GM15510 (cell line): ENCODE results near the gene DTX3L.

Source experiments
- POLR2A ChIP-seq: IDR thresholded peaks from 3 replicates; pipeline ENCODE4 v1.6.1; 2011; ENCODE audit warnings: borderline replicate concordance; ENCODE audit not compliant: insufficient read length; ENCODE audit errors: extremely low read depth

Gene DTX3L

DNA sequence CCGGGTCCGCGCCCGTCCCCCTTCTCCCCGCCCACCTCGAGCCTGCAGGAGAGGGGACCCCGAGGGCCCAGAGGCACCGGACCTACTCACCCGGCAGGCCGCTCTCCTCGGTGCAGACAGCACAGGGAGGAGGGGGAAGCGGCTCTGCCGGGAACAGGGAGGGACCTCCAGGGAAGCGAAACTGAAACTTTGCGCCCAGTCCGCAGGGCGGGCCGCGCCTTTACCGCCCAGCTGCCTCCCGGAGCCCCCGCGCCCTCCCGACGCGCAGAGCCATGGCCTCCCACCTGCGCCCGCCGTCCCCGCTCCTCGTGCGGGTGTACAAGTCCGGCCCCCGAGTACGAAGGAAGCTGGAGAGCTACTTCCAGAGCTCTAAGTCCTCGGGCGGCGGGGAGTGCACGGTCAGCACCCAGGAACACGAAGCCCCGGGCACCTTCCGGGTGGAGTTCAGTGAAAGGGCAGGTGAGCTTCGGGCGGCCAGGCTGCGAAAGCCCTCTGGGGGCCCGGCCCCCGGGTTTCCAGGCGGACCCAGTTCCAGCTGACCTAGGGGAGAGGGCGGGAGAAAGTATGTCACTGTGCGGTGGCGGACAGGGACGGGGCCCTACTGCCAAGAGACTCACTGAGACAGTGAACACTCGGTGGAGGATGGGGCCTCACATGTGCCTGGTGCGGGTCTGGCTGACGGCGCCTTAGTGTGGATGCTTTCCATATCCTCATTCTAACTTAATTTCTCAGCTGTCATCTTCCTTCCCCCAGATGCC, at the start of gene DTX3L, which contains the start of gene PARP9:
DTX3L (plus strand) TSS at position 184 of the 758 bp plus-strand sequence; CDS start at position 273, 89 bp downstream.
PARP9 (minus strand) TSS at position 146 of the 758 bp plus-strand sequence. CDS start 4,680 bp downstream, outside the sequence.
- peak; percentile 58 for TF ChIP-seq POLR2A

DNA sequence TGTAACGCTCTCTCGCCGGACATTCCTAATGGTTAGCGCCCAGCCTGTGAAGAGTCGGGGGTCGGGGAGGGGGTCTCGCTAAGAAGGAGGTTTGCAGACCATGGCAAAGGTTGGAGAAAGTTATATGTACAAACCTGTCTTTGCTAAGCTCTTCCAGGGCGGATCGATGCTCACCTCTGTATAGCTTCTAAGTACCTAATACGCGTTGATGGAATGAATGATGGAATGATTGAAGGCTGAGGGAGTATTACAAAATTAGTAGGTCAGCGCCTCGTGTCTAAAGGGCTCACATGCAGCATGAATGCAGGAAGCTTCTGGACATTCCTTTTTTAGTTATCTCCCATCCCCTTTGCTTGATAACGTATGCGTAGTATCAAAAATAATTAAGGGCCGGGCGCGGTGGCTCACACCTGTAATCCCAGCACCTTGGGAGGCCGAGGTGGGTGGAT, 49.1 kb upstream of the DTX3L start:
- no peak for TF ChIP-seq POLR2A

DNA sequence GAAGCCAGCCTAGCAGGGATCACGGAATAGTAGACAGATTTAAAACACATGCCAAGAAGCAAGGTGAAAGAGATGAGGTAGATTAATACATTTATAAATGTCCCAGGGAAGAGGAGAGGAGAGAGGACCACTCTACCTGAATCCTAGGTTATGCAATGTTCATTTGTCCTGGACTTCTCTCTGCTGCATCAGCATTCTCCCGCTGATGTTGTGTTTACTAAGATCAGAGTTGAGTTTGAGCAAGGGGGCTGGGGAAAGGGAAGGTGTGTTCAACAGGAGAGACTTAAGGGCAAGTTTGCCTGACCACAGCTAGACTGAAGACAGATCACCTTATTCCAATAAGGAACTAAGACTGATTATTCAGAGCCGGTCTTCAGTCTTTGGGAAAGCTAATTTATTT, 48.3 kb upstream of the DTX3L start:
- TF ChIP-seq POLR2A: no peak

DNA sequence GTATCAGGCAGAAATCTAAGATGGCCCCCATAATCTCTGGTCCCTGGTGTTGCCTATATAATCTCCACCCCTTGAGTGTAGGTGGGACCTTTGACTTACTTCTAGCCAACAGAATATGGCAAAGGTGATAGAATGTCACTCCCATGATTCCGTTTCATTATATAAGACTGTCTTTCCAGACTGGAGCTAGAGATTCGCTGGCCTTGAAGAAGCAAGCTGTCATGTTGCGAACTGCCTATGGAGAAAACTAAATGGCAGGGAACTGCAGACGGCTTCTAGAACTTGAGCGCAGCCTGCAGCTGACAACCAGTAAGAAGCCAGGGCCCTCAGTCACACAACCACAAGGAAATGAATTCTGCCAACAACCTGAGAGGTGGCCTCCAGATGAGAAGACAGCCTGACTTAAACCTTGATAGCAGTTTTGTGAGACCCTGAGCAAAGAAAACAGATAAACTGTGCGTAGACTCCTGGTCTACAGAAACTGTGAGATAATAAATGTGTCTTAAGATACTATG, 47.2 kb upstream of the DTX3L start:
- no peak for TF ChIP-seq POLR2A

DNA sequence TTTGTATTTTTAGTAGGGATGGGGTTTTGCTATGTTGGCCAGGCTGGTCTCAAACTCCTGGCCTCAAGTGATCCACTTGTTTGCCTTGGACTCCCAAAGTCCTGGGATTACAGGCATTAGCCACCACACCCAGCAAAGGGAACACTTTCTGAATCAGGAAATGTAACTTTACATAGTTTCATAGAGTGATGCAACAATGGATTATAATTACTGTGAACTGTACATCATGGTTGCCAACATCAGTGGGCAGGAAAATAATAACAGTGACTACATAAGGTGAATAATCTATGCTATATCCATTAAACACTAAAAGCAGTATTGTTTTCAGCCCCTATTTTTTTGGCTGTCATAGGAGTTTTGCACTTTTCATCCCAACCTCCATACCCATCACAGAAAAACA, 44.4 kb upstream of the DTX3L start:
- TF ChIP-seq POLR2A: no peak

DNA sequence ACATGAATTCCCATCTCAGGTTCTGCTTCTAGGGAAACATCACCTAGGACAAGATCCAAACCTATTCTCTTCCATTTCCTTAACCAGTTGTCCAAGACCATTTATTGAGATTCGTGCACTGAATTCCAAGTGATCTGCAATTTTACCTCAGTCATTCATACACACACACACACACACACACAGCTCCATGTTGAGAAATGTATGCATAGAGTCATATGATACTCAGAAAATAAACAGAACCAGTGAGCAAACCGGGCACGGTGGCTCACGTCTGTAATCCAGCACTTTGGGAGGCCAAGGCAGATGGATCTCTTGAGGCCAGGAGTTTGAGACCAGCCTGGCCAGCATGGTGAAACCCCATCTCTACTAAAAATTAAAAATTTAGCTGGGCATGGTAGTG, 43.3 kb upstream of the DTX3L start:
- no peak for TF ChIP-seq POLR2A

DNA sequence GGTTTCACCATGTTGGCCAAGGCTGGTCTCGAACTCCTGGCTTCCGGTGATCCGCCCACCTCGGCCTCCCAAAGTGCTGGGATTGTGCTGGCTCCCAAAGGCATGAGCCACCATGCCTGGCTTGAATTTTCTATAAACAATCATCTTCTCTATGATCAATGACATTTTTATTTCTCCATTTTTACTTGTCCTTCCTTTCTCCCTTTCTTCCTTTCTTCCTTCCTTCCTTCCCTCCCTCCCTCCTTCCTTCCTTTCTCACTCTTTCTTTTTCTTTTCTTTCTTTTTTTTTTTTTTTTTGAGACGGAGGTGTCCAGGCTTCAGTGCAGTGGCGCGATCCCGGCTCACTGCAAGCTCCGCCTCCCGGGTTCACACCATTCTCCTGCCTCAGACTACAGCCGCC, 40.8 kb upstream of the DTX3L start:
- TF ChIP-seq POLR2A: no peak

DNA sequence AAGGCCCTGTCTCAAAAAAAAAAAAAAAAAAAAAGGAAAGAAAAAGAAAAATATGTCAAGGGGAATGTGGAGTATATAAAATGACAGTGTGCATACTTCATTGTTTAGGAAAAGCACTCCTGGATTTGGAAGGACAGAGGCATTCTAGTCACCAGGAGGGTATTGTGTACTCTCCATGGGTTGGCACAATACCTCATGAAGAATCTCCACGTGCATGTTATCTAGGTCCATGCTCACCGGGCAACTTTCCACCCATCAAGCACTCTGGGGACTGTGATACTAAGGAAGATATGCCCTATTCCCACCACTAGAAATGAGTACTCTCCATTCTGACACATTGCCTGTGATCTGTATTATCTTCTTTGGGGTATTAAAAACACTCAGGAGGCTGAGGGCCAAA, 34.0 kb upstream of the DTX3L start:
- no peak for TF ChIP-seq POLR2A

DNA sequence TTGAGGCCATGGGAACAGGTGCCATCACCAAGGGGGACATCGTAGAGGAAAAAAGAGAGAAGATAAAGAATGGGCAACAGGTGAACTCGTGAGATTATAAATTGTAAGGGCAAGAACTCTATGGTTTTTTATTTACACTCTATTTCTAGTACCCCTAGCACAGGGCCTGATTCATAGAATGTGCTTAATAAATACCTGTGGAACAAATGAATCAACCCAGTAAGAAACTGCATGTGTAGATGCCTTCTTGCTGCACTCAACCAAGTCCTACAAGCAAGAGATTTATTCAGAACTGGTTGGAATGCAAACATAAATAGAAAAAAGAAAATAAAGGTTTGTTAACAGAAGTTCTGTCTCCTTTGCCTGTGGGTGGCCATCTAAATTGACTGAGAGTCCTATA, 30.7 kb upstream of the DTX3L start:
- TF ChIP-seq POLR2A: no peak

DNA sequence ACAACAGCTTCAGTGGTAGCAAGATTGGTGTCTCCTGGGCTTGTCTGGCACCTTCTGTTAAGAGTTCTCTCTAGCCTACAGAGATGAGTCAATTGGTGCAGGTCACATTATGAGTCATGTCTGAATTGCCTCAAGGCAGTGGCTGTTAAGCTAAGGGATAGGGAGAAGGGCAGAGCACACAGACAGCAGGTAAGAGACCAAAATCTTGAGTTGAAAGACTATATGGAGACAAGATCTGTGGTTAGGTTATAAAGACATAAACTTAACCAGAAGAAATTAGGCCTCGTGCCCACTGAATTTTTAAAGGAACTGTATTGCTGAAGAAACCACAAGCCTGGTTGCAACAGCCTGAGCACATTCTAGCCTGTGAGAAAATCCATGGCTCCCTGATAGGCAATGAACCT, 30.2 kb upstream of the DTX3L start:
- no peak for TF ChIP-seq POLR2A

DNA sequence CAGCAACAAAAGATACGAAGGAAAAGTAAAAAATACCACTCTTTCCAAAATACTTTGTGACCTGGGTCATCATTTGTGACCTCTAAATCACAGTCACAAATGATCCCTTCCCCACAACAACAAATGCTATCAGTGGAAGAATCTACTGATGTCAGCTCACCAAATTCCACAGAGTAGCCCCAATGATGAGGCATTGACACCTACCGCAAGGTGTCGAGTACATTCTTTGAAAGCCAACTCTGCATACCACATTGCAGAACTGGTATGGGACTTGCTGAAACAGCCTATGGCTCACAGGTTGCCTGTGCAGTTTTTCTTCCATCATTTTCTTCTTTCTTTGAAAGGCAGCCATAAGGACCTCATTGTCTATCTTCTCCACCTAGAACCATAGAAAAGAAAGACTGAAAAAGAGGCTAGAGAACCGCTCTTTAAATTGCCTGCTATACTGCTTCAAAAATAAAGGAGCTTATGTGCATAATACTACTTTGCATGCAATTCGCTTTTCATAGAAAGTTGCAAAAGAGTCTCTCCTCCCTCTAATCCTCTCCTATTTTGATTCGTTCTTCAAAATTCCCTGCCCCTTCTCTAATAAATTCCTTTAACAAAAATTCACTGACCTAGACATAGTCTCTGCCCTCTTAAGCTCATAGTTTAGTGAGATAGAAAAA, 28.0 kb upstream of the DTX3L start:
- no peak for TF ChIP-seq POLR2A

DNA sequence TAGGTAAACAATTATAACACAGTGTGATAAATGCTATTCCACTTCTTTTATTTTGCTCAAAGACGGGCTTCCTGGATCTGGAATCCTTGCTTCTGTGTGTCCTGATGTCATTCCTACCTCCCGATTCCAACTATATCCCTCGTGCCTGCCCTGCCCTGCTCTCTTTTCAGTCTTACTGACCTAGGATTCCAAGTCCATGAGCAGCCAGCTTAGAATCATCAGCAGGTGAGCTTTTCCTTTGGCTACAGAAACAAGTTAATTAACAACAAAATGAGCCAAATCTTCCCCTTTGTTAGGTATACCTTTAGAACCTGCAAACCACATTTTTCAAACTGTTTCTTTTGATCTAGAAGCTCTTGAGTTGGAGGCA, 27.5 kb upstream of the DTX3L start:
- TF ChIP-seq POLR2A: no peak

DNA sequence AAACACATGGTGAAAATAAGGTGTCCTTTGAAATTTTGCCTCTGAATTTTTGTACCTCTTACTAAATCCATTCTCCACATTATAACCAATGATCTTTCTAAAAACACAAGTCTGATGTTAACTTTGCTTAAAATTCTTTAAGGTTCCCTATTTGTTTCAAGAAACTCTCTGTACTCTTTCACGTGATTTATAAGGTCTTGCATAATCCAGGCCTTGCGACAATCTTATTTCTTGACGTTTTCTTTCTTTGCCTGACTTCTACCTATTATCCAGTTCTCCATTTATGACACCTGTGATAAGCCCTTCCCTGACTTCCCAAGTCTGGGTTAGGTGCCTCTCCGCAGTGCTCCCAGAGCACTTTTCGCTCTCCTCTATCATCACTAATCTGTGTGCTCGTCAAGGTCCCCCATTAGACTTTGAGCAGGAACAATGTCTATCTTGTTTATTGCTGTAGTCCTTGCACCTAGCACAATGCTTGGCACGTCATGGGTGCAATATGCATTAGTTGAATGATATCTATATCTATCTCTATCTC, 25.1 kb upstream of the DTX3L start:
- no peak for TF ChIP-seq POLR2A

DNA sequence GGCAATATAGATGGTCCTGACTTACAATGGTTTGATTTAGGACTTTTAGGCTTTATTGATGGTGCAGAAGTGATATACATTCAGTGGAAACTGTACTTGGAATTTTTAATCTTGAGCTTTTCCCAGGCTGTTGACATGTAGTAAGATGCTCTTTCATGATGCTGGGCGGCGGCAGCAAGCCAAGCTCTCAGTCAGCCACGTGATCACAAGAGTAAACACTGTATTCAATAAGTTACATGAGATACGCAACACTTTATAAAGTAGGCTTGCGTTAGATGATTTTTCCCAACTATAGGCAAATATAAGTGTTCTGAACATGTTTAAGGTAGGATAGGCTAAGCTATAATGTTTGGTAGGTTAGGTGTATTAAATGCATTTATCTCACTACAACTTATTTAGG, 18.0 kb upstream of the DTX3L start:
- TF ChIP-seq POLR2A: no peak

DNA sequence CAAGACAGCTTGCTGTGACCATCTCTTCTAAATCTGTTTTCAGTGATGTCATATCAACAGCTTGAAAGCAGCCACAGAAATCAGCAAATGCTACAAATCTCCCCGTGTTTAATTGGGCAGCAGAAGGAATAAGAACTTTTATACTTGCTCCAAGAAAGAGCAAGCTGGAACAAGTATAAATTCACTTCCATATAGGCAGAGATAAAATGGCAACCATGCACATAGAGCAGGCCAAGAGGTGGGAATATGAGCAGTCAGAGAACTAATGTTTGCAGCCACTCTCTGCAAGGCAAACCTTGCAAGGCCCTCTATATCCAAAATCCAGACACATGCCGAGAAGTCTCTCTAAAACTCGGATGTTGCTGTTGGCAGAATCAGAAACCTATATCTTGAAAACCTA, 16.1 kb upstream of the DTX3L start:
- TF ChIP-seq POLR2A: no peak
